ENCODE results near the gene TTC39B.
"Not testable (repeated sequence)": the region's sequence is repeated elsewhere in the genome, so short reads cannot be mapped to it uniquely, and the experiment has no call there.

TTC39B gene

GRCh38 chr9:15306757-15307522 is at the start of gene TTC39B:
Gene TTC39B (minus strand): TSS chr9:15307216. CDS start chr9:15307125, 91 bp downstream.
- DNase-seq: peak; percentile 93

- no peak for DNase-seq
These were observed 48.7 kb upstream of the TTC39B start for GRCh38 chr9:15355669-15356068.

GRCh38 chr9:15354713-15355112 is 47.7 kb upstream of the TTC39B start:
- no peak for DNase-seq

GRCh38 chr9:15353892-15354291 is 46.9 kb upstream of the TTC39B start:
- DNase-seq: no peak

GRCh38 chr9:15352306-15352705 is 45.3 kb upstream of the TTC39B start:
- no peak for DNase-seq

- DNase-seq: peak; percentile 16
These were observed 43.1 kb upstream of the TTC39B start for GRCh38 chr9:15349892-15350761.

- no peak for DNase-seq
These were observed 39.8 kb upstream of the TTC39B start for GRCh38 chr9:15346837-15347236.

GRCh38 chr9:15344191-15344590 is 37.2 kb upstream of the TTC39B start:
- DNase-seq: peak; percentile 36

GRCh38 chr9:15333376-15333881 is 26.4 kb upstream of the TTC39B start:
- no peak for DNase-seq

GRCh38 chr9:15332939-15333338 is 25.9 kb upstream of the TTC39B start:
- DNase-seq: peak; percentile 23

- peak; percentile 15 for DNase-seq
These were observed 22.6 kb upstream of the TTC39B start for GRCh38 chr9:15329539-15330109.

GRCh38 chr9:15328946-15329345 is 21.9 kb upstream of the TTC39B start:
- DNase-seq: no peak

GRCh38 chr9:15322695-15323094 is 15.7 kb upstream of the TTC39B start:
- not testable (repeated sequence) for DNase-seq

GRCh38 chr9:15319661-15320060 is 12.6 kb upstream of the TTC39B start:
- DNase-seq: not testable (repeated sequence)

- no peak for DNase-seq
These were observed 10.8 kb upstream of the TTC39B start for GRCh38 chr9:15317836-15318235.

- no peak for DNase-seq
These were observed 4.6 kb upstream of the TTC39B start for GRCh38 chr9:15311607-15312006.

- no peak for DNase-seq
These were observed 3.3 kb upstream of the TTC39B start for GRCh38 chr9:15310107-15310850.

- no peak for DNase-seq
These were observed 1.5 kb upstream of the TTC39B start for GRCh38 chr9:15308511-15308910.

GRCh38 chr9:15307523-15307841 is 466 bp upstream of the TTC39B start:
- DNase-seq: no peak

GRCh38 chr9:15306068-15306756 is 804 bp downstream of the TTC39B start:
- peak; percentile 60 for DNase-seq

- DNase-seq: no peak
These were observed 1.5 kb downstream of the TTC39B start for GRCh38 chr9:15305470-15305869.

- DNase-seq: no peak
These were observed 2.4 kb downstream of the TTC39B start for GRCh38 chr9:15304632-15305031.
